Stimulated activated CD8-positive, alpha-beta memory T cell treated with anti-CD3 and anti-CD28 coated beads, Interleukin-15, amount 100 ng/mL, for 4 hours (primary cell): ENCODE data around the gene HCFC1R1.

Experiments used
- DNase-seq, 2 donors: peaks; one replicate each; pipeline ENCODE4 v3.0.0-alpha.2; 2020; ENCODE audit warnings: low read depth in 2 of 2

Gene HCFC1R1

GRCh38 chr16:3020247-3020603, 3.5 kb downstream of the HCFC1R1 start, which contains the start of gene TNFRSF12A:
TNFRSF12A (plus strand) TSS chr16:3020368; CDS start chr16:3020398, 30 bp downstream.
- peak in 1 of 2 donors; percentile 53 for DNase-seq

GRCh38 chr16:3019594-3020246, 4.0 kb downstream of the HCFC1R1 start:
- no peak for DNase-seq

GRCh38 chr16:3017794-3018506, 5.8 kb downstream of the HCFC1R1 start, which contains the start of gene CLDN6:
CLDN6 (minus strand) TSS chr16:3018183; CDS start chr16:3016021, 2,162 bp downstream.
- no peak for DNase-seq

- no peak for DNase-seq
Observed at GRCh38 chr16:3017344-3017743, 6.4 kb downstream of the HCFC1R1 start.

- DNase-seq, result no peak
Observed at GRCh38 chr16:3015865-3016521, 7.7 kb downstream of the HCFC1R1 start.

- no peak for DNase-seq
Observed at GRCh38 chr16:3014971-3015370, 8.8 kb downstream of the HCFC1R1 start.

- no peak for DNase-seq
Observed at GRCh38 chr16:3013998-3014690, 9.6 kb downstream of the HCFC1R1 start.

GRCh38 chr16:3013491-3013951, 10.2 kb downstream of the HCFC1R1 start:
- DNase-seq, result no peak

- no peak for DNase-seq
Observed at GRCh38 chr16:3012828-3013420, 10.8 kb downstream of the HCFC1R1 start, which contains the start of gene CLDN9. CLDN9 (plus strand) TSS chr16:3012923; CDS start chr16:3013363, 440 bp downstream.

GRCh38 chr16:3012246-3012645, 11.5 kb downstream of the HCFC1R1 start:
- no peak for DNase-seq

- DNase-seq, result no peak
Observed at GRCh38 chr16:3010510-3010909, 13.2 kb downstream of the HCFC1R1 start.

GRCh38 chr16:3009568-3010390, 14.0 kb downstream of the HCFC1R1 start:
- no peak for DNase-seq

GRCh38 chr16:3008690-3009037, 15.1 kb downstream of the HCFC1R1 start:
- DNase-seq, result no peak

- no peak for DNase-seq
Observed at GRCh38 chr16:3007957-3008689, 15.6 kb downstream of the HCFC1R1 start.

- no peak for DNase-seq
Observed at GRCh38 chr16:3007059-3007956, 16.4 kb downstream of the HCFC1R1 start.

- DNase-seq, result no peak
Observed at GRCh38 chr16:3004781-3005284, 18.9 kb downstream of the HCFC1R1 start.

GRCh38 chr16:3004319-3004718, 19.4 kb downstream of the HCFC1R1 start:
- DNase-seq, result no peak

- peak; percentile 92 to 93 for DNase-seq
Observed at GRCh38 chr16:3003582-3004270, 20.0 kb downstream of the HCFC1R1 start.
